ENCODE measurements around the gene KIF13A.

DNA sequence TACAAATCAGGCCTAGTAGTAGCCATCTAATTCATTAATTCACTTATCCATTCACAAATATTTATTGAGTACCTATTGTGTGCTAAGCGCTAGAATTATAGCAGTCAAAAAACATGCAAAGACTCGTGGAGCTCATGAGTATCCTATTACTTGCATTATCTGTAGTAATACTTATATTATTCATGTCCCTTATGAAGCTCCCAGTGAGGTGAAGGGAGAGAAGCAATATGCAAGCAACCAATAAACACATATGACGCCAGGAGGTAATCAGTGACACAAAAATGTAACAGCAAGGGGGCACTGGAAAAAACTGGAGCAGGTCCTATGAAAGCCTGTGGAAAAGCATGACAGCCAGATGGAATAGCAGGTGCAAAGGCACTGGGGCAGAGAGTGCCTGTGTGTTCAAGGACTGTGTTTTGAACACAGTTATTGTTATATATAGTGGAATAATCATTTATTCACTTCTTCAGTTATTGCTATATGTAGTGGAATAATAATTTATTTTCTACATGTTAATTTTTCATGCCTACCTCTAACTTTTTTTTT, 109.5 kb downstream of the KIF13A start:
- TF ChIP-seq, protein P1, sequence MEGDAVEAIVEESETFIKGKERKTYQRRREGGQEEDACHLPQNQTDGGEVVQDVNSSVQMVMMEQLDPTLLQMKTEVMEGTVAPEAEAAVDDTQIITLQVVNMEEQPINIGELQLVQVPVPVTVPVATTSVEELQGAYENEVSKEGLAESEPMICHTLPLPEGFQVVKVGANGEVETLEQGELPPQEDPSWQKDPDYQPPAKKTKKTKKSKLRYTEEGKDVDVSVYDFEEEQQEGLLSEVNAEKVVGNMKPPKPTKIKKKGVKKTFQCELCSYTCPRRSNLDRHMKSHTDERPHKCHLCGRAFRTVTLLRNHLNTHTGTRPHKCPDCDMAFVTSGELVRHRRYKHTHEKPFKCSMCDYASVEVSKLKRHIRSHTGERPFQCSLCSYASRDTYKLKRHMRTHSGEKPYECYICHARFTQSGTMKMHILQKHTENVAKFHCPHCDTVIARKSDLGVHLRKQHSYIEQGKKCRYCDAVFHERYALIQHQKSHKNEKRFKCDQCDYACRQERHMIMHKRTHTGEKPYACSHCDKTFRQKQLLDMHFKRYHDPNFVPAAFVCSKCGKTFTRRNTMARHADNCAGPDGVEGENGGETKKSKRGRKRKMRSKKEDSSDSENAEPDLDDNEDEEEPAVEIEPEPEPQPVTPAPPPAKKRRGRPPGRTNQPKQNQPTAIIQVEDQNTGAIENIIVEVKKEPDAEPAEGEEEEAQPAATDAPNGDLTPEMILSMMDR (IDR thresholded peaks at IDR 0.05) = no peak
- TF ChIP-seq POLR2A (IDR thresholded peaks at IDR 0.05) (no peak), EP300 (IDR thresholded peaks at IDR 0.05; ENCODE audit: low read depth) (no peak), POLR2AphosphoS5 (IDR thresholded peaks at IDR 0.05) (no peak)
